Neural cell (in vitro differentiated cells): ENCODE results near the gene ZAP70. TPM values are rescaled to one million over a fixed set of nuclear protein-coding genes. Genes with fewer than 3 reads are reported as not detected.

ENCODE experiments used
- H2AFZ ChIP-seq: fragments of 200-600, 300-800 bp; sonication (generic), shearing (Covaris generic); 2 replicates; pipeline ENCODE4 v1.6.0; 2014; ENCODE audit warnings: low read depth, mild to moderate bottlenecking, antibody characterized with exemption, low read length, moderate library complexity
- H3F3A ChIP-seq: fragments of 200-600 bp; shearing (Covaris generic); 2 replicates; pipeline ENCODE4 v1.6.1; 2016; ENCODE audit warnings: mild to moderate bottlenecking, moderate library complexity, mixed read lengths, antibody characterized with exemption, low read length; ENCODE audit not compliant: insufficient read depth, poor library complexity, severe bottlenecking
- H3K27ac ChIP-seq: fragments of 200-600, 300-800 bp; sonication (generic), shearing (Covaris generic); 2 replicates; pipeline ENCODE4 v1.5.1; 2014; ENCODE audit warnings: mild to moderate bottlenecking, low read length, moderate library complexity
- H3K27me3 ChIP-seq: fragments of 300-800, 200-600 bp; sonication (generic), shearing (Covaris generic); 2 replicates; pipeline ENCODE4 v1.6.0; 2014; ENCODE audit warnings: mild to moderate bottlenecking, low read depth, low read length, moderate library complexity; ENCODE audit not compliant: insufficient read depth
- H3K36me3 ChIP-seq: fragments of 300-800, 200-600 bp; sonication (generic), shearing (Covaris generic); 2 replicates; pipeline ENCODE4 v1.5.1; 2014; ENCODE audit warnings: mild to moderate bottlenecking, antibody characterized with exemption, low read length, moderate library complexity; ENCODE audit not compliant: insufficient read depth
- H3K4me2 ChIP-seq: fragments of 300-800, 200-600 bp; sonication (generic), shearing (Covaris generic); 2 replicates; pipeline ENCODE4 v1.6.0; 2014; ENCODE audit warnings: mild to moderate bottlenecking, low read length
- H3K4me3 ChIP-seq: fragments of 300-800, 200-600 bp; sonication (generic), shearing (Covaris generic); 2 replicates; pipeline ENCODE4 v1.5.1; 2014; ENCODE audit warnings: mild to moderate bottlenecking, low read length, moderate library complexity
- H3K79me2 ChIP-seq: fragments of 200-600 bp; shearing (Covaris generic); replicated peaks from 2 replicates; pipeline ENCODE4 v1.6.0; 2014; ENCODE audit warnings: mild to moderate bottlenecking, low read length, moderate library complexity; ENCODE audit not compliant: insufficient read depth
- H3K9ac ChIP-seq: fragments of 300-800, 200-600 bp; sonication (generic), shearing (Covaris generic); 2 replicates; pipeline ENCODE4 v1.6.1; 2016; ENCODE audit warnings: mild to moderate bottlenecking, low read length, mixed read lengths
- H3K9me2 ChIP-seq: fragments of 200-600 bp; shearing (Covaris generic); 2 replicates; pipeline ENCODE4 v1.6.1; 2016; ENCODE audit warnings: mild to moderate bottlenecking, low read length, mixed read lengths; ENCODE audit not compliant: insufficient read depth
- H3K9me3 ChIP-seq: fragments of 200-600, 300-800 bp; sonication (generic), shearing (Covaris generic); 2 replicates; pipeline ENCODE4 v1.6.1; 2016; ENCODE audit warnings: mild to moderate bottlenecking, mixed run types, low read length, moderate library complexity, mixed read lengths
- H4K20me1 ChIP-seq: fragments of 200-600 bp; shearing (Covaris generic); 2 replicates; pipeline ENCODE4 v1.6.1; 2016; ENCODE audit warnings: mild to moderate bottlenecking, mixed run types; ENCODE audit not compliant: insufficient read depth
- EP300 ChIP-seq: fragments of 450-650 bp; conservative IDR thresholded peaks from 2 replicates; pipeline ENCODE4 v1.6.1; 2014; ENCODE audit warnings: antibody characterized with exemption, mild to moderate bottlenecking, moderate library complexity; ENCODE audit not compliant: poor library complexity, severe bottlenecking
- EZH2 ChIP-seq: fragments of 200-600, 300-800 bp; shearing (Covaris generic), sonication (generic); IDR thresholded peaks from 2 replicates; pipeline ENCODE4 v1.6.1; 2014; ENCODE audit warnings: antibody characterized with exemption, low read length, borderline replicate concordance, mild to moderate bottlenecking; ENCODE audit not compliant: insufficient read depth, poor library complexity, severe bottlenecking
- MXI1 ChIP-seq: fragments of 450-650 bp; conservative IDR thresholded peaks from 2 replicates; pipeline ENCODE4 v1.6.1; 2014; ENCODE audit warnings: antibody characterized with exemption, mild to moderate bottlenecking; ENCODE audit not compliant: poor library complexity, severe bottlenecking
- POLR2AphosphoS5 ChIP-seq: IDR thresholded peaks from 2 replicates; pipeline ENCODE4 v1.6.1; 2012
- RAD21 ChIP-seq: fragments of 450-650 bp; conservative IDR thresholded peaks from 2 replicates; pipeline ENCODE4 v1.6.1; 2014; ENCODE audit warnings: antibody characterized with exemption, mild to moderate bottlenecking, moderate library complexity
- SMC3 ChIP-seq: fragments of 450-650 bp; conservative IDR thresholded peaks from 2 replicates; pipeline ENCODE4 v1.6.1; 2014; ENCODE audit warnings: antibody characterized with exemption, mild to moderate bottlenecking, moderate library complexity; ENCODE audit not compliant: poor library complexity
- TAF1 ChIP-seq: IDR thresholded peaks from 2 replicates; pipeline ENCODE4 v1.6.1; 2012; ENCODE audit warnings: low read depth
- polyA plus RNA-seq: library from polyadenylated mRNA; depleted of rRNA; stranded (reverse); fragments of >200 nt; gene quantifications from 2 replicates; pipeline ENCODE4 v1.2.3, GENCODE V29; 2014
- TF ChIP-seq, protein P1 (sequence below): IDR thresholded peaks from 2 replicates; pipeline ENCODE4 v1.6.1; 2012; ENCODE audit warnings: borderline replicate concordance
- TF ChIP-seq, protein P2 (sequence below): fragments of 450-650 bp; IDR thresholded peaks from 2 replicates; pipeline ENCODE4 v1.5.1; 2014; ENCODE audit warnings: antibody characterized with exemption, mild to moderate bottlenecking, moderate library complexity; ENCODE audit not compliant: poor library complexity, severe bottlenecking

Gene ZAP70
- polyA plus RNA-seq, 1 donor from 2014 or later: 0.59 TPM

DNA sequence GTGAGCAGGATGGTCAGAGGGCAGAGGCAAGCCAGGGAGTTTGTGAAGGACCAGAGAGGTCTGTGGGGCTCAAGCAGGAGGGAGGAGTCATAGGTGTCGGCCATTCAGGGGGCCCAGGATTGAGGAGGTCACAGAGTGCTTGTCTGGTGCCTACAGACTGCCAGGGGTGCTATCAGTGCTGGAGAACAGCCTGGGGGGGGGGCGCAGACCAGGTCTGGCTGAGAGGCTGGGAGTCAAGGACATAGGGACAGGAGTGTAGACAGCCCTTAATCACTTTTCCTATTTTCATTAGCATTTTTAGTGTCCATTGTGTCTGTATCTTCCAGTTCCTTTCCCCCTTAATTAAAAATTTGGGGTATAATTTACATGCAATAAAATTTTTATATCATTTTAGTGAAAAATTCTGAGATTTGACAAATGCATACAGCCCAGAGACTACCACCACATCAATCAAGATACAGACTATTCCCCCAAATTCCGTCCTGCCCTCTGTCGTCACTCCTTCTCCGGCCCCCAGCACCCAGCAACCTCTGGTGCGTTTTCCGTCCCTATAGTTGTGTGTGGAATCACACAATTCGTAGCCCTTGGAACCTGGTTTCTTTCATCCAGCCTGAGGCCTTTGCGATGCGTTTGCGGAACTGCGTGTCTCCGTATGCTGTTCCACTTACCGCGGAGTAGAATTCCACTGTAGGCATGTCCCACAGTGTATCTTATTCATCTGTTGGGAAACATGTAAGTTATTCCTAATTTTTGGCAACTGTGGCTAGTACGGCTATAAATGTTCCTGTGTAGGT, 6.2 kb downstream of the ZAP70 start:
- no peak overlapping the region for H3K27ac ChIP-seq
- H3K4me3 ChIP-seq: no peak overlapping the region
- no peak overlapping the region for H3K4me2 ChIP-seq
- no peaks in the 10 kb centered on the region for H3K9me3 ChIP-seq
- no peaks in the 10 kb centered on the region for H3F3A ChIP-seq
- H3K9me2 ChIP-seq: no peaks in the 10 kb centered on the region
- no peak overlapping the region for H2AFZ ChIP-seq
- TF ChIP-seq, protein P1, sequence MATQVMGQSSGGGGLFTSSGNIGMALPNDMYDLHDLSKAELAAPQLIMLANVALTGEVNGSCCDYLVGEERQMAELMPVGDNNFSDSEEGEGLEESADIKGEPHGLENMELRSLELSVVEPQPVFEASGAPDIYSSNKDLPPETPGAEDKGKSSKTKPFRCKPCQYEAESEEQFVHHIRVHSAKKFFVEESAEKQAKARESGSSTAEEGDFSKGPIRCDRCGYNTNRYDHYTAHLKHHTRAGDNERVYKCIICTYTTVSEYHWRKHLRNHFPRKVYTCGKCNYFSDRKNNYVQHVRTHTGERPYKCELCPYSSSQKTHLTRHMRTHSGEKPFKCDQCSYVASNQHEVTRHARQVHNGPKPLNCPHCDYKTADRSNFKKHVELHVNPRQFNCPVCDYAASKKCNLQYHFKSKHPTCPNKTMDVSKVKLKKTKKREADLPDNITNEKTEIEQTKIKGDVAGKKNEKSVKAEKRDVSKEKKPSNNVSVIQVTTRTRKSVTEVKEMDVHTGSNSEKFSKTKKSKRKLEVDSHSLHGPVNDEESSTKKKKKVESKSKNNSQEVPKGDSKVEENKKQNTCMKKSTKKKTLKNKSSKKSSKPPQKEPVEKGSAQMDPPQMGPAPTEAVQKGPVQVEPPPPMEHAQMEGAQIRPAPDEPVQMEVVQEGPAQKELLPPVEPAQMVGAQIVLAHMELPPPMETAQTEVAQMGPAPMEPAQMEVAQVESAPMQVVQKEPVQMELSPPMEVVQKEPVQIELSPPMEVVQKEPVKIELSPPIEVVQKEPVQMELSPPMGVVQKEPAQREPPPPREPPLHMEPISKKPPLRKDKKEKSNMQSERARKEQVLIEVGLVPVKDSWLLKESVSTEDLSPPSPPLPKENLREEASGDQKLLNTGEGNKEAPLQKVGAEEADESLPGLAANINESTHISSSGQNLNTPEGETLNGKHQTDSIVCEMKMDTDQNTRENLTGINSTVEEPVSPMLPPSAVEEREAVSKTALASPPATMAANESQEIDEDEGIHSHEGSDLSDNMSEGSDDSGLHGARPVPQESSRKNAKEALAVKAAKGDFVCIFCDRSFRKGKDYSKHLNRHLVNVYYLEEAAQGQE: no peak
- no peak for TF ChIP-seq EP300
- no peak for TF ChIP-seq POLR2AphosphoS5
- TF ChIP-seq SMC3: no peak
- TF ChIP-seq, protein P2, sequence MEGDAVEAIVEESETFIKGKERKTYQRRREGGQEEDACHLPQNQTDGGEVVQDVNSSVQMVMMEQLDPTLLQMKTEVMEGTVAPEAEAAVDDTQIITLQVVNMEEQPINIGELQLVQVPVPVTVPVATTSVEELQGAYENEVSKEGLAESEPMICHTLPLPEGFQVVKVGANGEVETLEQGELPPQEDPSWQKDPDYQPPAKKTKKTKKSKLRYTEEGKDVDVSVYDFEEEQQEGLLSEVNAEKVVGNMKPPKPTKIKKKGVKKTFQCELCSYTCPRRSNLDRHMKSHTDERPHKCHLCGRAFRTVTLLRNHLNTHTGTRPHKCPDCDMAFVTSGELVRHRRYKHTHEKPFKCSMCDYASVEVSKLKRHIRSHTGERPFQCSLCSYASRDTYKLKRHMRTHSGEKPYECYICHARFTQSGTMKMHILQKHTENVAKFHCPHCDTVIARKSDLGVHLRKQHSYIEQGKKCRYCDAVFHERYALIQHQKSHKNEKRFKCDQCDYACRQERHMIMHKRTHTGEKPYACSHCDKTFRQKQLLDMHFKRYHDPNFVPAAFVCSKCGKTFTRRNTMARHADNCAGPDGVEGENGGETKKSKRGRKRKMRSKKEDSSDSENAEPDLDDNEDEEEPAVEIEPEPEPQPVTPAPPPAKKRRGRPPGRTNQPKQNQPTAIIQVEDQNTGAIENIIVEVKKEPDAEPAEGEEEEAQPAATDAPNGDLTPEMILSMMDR: no peak
- TF ChIP-seq EZH2: no peak
- TF ChIP-seq RAD21: no peak
- TF ChIP-seq MXI1: no peak
- TF ChIP-seq TAF1: no peak
- no peaks in the 10 kb centered on the region for H3K36me3 ChIP-seq
- no peaks in the 10 kb centered on the region for H3K27me3 ChIP-seq
- no peaks in the 10 kb centered on the region for H4K20me1 ChIP-seq
- H3K9ac ChIP-seq: no peak overlapping the region
- no peaks in the 10 kb centered on the region for H3K79me2 ChIP-seq

GRCh38 chr2:97720746-97721145, 7.4 kb downstream of the ZAP70 start:
- Histone ChIP-seq H3K27me3 (no peaks in the 10 kb centered on the region), H3K9me2 (no peaks in the 10 kb centered on the region), H3F3A (no peaks in the 10 kb centered on the region), H4K20me1 (no peaks in the 10 kb centered on the region), H3K9me3 (no peaks in the 10 kb centered on the region), H3K36me3 (no peaks in the 10 kb centered on the region), H3K79me2 (no peaks in the 10 kb centered on the region), H2AFZ (no peak overlapping the region), H3K4me3 (no peak overlapping the region), H3K9ac (no peak overlapping the region), H3K27ac (no peak overlapping the region), H3K4me2 (no peak overlapping the region)
- no peak for TF ChIP-seq TAF1
- TF ChIP-seq, protein P2: no peak
- no peak for TF ChIP-seq EP300
- TF ChIP-seq POLR2AphosphoS5: no peak
- no peak for TF ChIP-seq MXI1
- TF ChIP-seq SMC3: no peak
- TF ChIP-seq, protein P1: no peak
- no peak for TF ChIP-seq EZH2
